HepG2 (cell line): ENCODE measurements around the gene PRRT2. TPM values are rescaled to one million over a fixed set of nuclear protein-coding genes. Genes with fewer than 3 reads are reported as not detected.

Experiments
- ATAC-seq: fragments of 200-7000 bp; cut with Tn5 transposase; 3 replicates; pipeline ENCODE4 v1.9.1; 2020; ENCODE audit warnings: mild to moderate bottlenecking, moderate library complexity
- Bru-seq: library from RNA; stranded (reverse); fragments of 400-500 nt; gene quantifications from one replicate; lab custom pipeline; 2021; lab: Mats Ljungman, UMichigan
- BruChase-seq, 2 experiments: library from RNA; stranded (reverse); fragments of 400-500 nt; gene quantifications; one replicate each; lab custom pipeline; 2021; lab: Mats Ljungman, UMichigan
- BruUV-seq: library from RNA; stranded (reverse); fragments of 400-500 nt; replicated peaks from 2 replicates; lab custom pipeline; 2021; lab: Mats Ljungman, UMichigan
- CTCF ChIA-PET: fragments of 300-600 bp; formaldehyde crosslinking; extraction: SDS; loops from one replicate; lab custom pipeline; 2021; ENCODE audit warnings: low total read pairs, inconsistent platforms, low intra/inter-chr PET ratio; lab: Yijun Ruan, JAX
- POLR2A ChIA-PET: fragments of 350-600 bp; sonication (Branson Sonifier 250); formaldehyde crosslinking; loops from one replicate; lab custom pipeline; 2020; ENCODE audit warnings: antibody characterized with exemption, inconsistent platforms; lab: Yijun Ruan, JAX
- DNase-seq: peaks from one replicate; pipeline ENCODE4 v3.0.0-alpha.2; 2015; ENCODE audit warnings: low spot score
- FAIRE-seq: peaks from 3 replicates; lab custom pipeline; 2011; peaks lifted over from hg19 to GRCh38; lab: Jason Lieb, UNC
- H2AFZ ChIP-seq: one replicate; pipeline ENCODE4 v1.6.1; 2011; ENCODE audit warnings: low read length, inconsistent platforms
- H3K27ac ChIP-seq: fragments of 300-600 bp; 3 replicates; pipeline ENCODE4 v1.8.0; 2011; ENCODE audit warnings: mixed run types, mild to moderate bottlenecking, mixed read lengths, low read length, inconsistent platforms; ENCODE audit not compliant: insufficient read depth; ENCODE audit errors: extremely low read length
- H3K27me3 ChIP-seq, 2 experiments: fragments of 200-600 bp in 1 of 2; 2 replicates in 1 of 2; 3 replicates in 1 of 2; pipeline versions ENCODE4 v1.6.0 to v1.8.0; 2011; ENCODE audit warnings: low read length in 2 of 2, mild to moderate bottlenecking in 2 of 2, moderate library complexity in 2 of 2, inconsistent platforms in 1 of 2; ENCODE audit not compliant: insufficient read depth in 2 of 2, control insufficient read depth in 1 of 2
- H3K36me3 ChIP-seq, 2 experiments: fragments of 200-600 bp in 1 of 2; replicated peaks in 1 of 2; 2 replicates in 1 of 2; 3 replicates in 1 of 2; pipeline versions ENCODE4 v1.5.1 to v1.8.0; 2011; ENCODE audit warnings: low read length in 2 of 2, inconsistent platforms in 1 of 2; ENCODE audit not compliant: insufficient read depth in 2 of 2, control insufficient read depth in 1 of 2
- H3K4me1 ChIP-seq: 2 replicates; pipeline ENCODE4 v1.5.1; 2012; ENCODE audit warnings: low read length, inconsistent platforms; ENCODE audit not compliant: insufficient read depth
- H3K4me2 ChIP-seq: 2 replicates; pipeline ENCODE4 v1.6.0; 2011; ENCODE audit warnings: low read depth, low read length, inconsistent platforms
- H3K4me3 ChIP-seq, 3 experiments: fragments of 200-600 bp in 1 of 3; sonication (generic), shearing (Covaris generic) in 1 of 3; replicated peaks in 1 of 3; 2 replicates each; pipeline ENCODE4 v1.5.1; 2011 to 2016; ENCODE audit warnings: low read length in 3 of 3, inconsistent platforms in 2 of 3, low read depth in 2 of 3, mild to moderate bottlenecking in 2 of 3, control low read depth in 1 of 3, mixed read lengths in 1 of 3; ENCODE audit not compliant: insufficient read depth in 1 of 3
- H3K79me2 ChIP-seq: one replicate; pipeline ENCODE4 v1.6.1; 2011; ENCODE audit warnings: low read length, inconsistent platforms; ENCODE audit not compliant: insufficient read depth
- H3K9ac ChIP-seq: 2 replicates; pipeline ENCODE4 v1.6.0; 2011; ENCODE audit warnings: mild to moderate bottlenecking, low read depth, low read length, inconsistent platforms; ENCODE audit not compliant: insufficient read depth
- H3K9me3 ChIP-seq: 2 replicates; pipeline ENCODE4 v1.5.1; 2012; ENCODE audit warnings: mild to moderate bottlenecking, low read length
- H4K20me1 ChIP-seq: 2 replicates; pipeline ENCODE4 v1.6.0; 2011; ENCODE audit warnings: inconsistent platforms, mild to moderate bottlenecking, low read length, moderate library complexity; ENCODE audit not compliant: insufficient read depth
- ASH2L ChIP-seq: fragments of 300-600, 200-600 bp; sonication (generic); IDR thresholded peaks from 2 replicates; pipeline ENCODE4 v1.7.0; 2017; ENCODE audit warnings: low read depth, mild to moderate bottlenecking, moderate library complexity, mixed read lengths, low read length; ENCODE audit not compliant: insufficient read length
- EEA1 ChIP-seq: sonication (generic); formaldehyde crosslinking; IDR thresholded peaks from 2 replicates; pipeline ENCODE4 v1.5.1; 2020; ENCODE audit warnings: mild to moderate bottlenecking, missing genetic modification reagents, borderline replicate concordance
- EHMT2 ChIP-seq: fragments of 200-600 bp; sonication (generic); IDR thresholded peaks from 2 replicates; pipeline ENCODE4 v1.7.0; 2017; ENCODE audit warnings: antibody characterized with exemption, low read depth, low read length, borderline replicate concordance
- KMT2B ChIP-seq: IDR thresholded peaks from 2 replicates; pipeline ENCODE4 v1.6.1; 2016; ENCODE audit warnings: missing genetic modification reagents, missing compliant biosample characterization
- MBD4 ChIP-seq: IDR thresholded peaks from 2 replicates; pipeline ENCODE4 v1.6.1; 2012; ENCODE audit warnings: low read length, inconsistent platforms, borderline replicate concordance
- NCOA2 ChIP-seq: sonication (generic); formaldehyde crosslinking; IDR thresholded peaks from 2 replicates; pipeline ENCODE4 v1.8.0; 2022; ENCODE audit warnings: inconsistent platforms
- NFATC3 ChIP-seq: sonication (generic); formaldehyde crosslinking; IDR thresholded peaks from 2 replicates; pipeline ENCODE4 v1.5.1; 2020; ENCODE audit warnings: mild to moderate bottlenecking, missing genetic modification reagents
- RAD21 ChIP-seq: fragments of 450-650 bp; formaldehyde crosslinking; IDR thresholded peaks from 2 replicates; pipeline ENCODE4 v1.5.0; 2020; ENCODE audit warnings: mild to moderate bottlenecking
- RFX1 ChIP-seq: fragments of 450-650 bp; IDR thresholded peaks from 2 replicates; pipeline ENCODE4 v1.6.1; 2017
- TEAD2 ChIP-seq: sonication (generic); formaldehyde crosslinking; IDR thresholded peaks from 2 replicates; pipeline ENCODE4 v1.9.0; 2021; ENCODE audit warnings: missing genetic modification reagents
- ZMAT3 ChIP-seq: sonication (generic); formaldehyde crosslinking; conservative IDR thresholded peaks from 2 replicates; pipeline ENCODE4 v1.7.0; 2021; ENCODE audit warnings: missing genetic modification reagents
- ZMYM3 ChIP-seq: sonication (generic); formaldehyde crosslinking; IDR thresholded peaks from 2 replicates; pipeline ENCODE4 v1.5.1; 2020; ENCODE audit warnings: mild to moderate bottlenecking, missing genetic modification reagents
- ZNF136 ChIP-seq: sonication (generic); formaldehyde crosslinking; IDR thresholded peaks from 2 replicates; pipeline ENCODE4 v1.8.1; 2022; ENCODE audit warnings: low read depth, mild to moderate bottlenecking, moderate library complexity, missing genetic modification reagents
- ZNF232 ChIP-seq: sonication (generic); formaldehyde crosslinking; IDR thresholded peaks from 2 replicates; pipeline ENCODE4 v1.4.0; 2020; ENCODE audit warnings: missing genetic modification reagents, borderline replicate concordance
- ZNF263 ChIP-seq: sonication (generic); formaldehyde crosslinking; IDR thresholded peaks from 2 replicates; pipeline ENCODE4 v1.4.0; 2020; ENCODE audit warnings: missing genetic modification reagents
- ZNF564 ChIP-seq: sonication (generic); formaldehyde crosslinking; IDR thresholded peaks from 2 replicates; pipeline ENCODE4 v1.8.1; 2023; ENCODE audit warnings: mild to moderate bottlenecking, missing genetic modification reagents
- ZNF616 ChIP-seq: sonication (generic); formaldehyde crosslinking; IDR thresholded peaks from 2 replicates; pipeline ENCODE4 v1.5.0; 2020; ENCODE audit warnings: low read depth, mild to moderate bottlenecking, missing genetic modification reagents
- ZNF619 ChIP-seq: sonication (generic); formaldehyde crosslinking; IDR thresholded peaks from 2 replicates; pipeline ENCODE4 v1.4.0; 2020; ENCODE audit warnings: mild to moderate bottlenecking, missing genetic modification reagents
- WGBS: methylation state at CpG from one replicate; pipeline ENCODE4 v1.1.6; 2017; ENCODE audit warnings: low lambda C conversion rate; 5-methylcytosine and 5-hydroxymethylcytosine counted together
- in situ Hi-C: cut with HindIII; loops from 2 replicates; pipeline ENCODE4 v1.10.0; 2017; ENCODE audit warnings: low pct_unique_long_range_greater_than_20kb; ENCODE audit not compliant: extremely low pct_ligation_motif_present
- intact Hi-C: fragments of 100-400 bp; cut with micrococcal nuclease; formaldehyde crosslinking; loops from one replicate; pipeline ENCODE4 v1.10.0; 2022; ENCODE audit not compliant: unreplicated experiment
- long read RNA-seq, 2 experiments: library from RNA in 1 of 2; library from polyadenylated mRNA in 1 of 2; stranded (forward) in 1 of 2; unstranded in 1 of 2; transcript quantifications; one replicate each; pipeline ENCODE4 v2.0.0, GENCODE V29; 2019 to 2022
- polyA minus RNA-seq, 3 experiments: library from RNA; depleted of rRNA, polyadenylated mRNA; stranded (reverse); fragments of >200 nt; gene quantifications; 2 replicates each; pipeline ENCODE4 v1.2.3, GENCODE V29; 2011; ENCODE audit warnings: low replicate concordance in 1 of 3
- polyA plus RNA-seq, 8 experiments: library from polyadenylated mRNA; depleted of rRNA in 3 of 8; stranded (reverse) in 7 of 8; unstranded in 1 of 8; fragments of >200 nt; fragmentation: Illumina TruSeq in 4 of 8; extraction: Trizol in 4 of 8; gene quantifications; 2 replicates each; pipeline versions ENCODE4 v1.2.1 to v1.2.3, GENCODE V29; 2011 to 2016; ENCODE audit warnings: low read depth in 4 of 8, missing spikeins in 1 of 8, mixed read lengths in 1 of 8; ENCODE audit not compliant: insufficient read depth in 1 of 8
- total RNA-seq, 5 experiments: library from RNA; depleted of rRNA; stranded (reverse); fragments of >200 nt; fragmentation: Illumina TruSeq; extraction: Trizol; gene quantifications; 2 replicates each; pipeline ENCODE4 v1.2.3, GENCODE V29; 2016; ENCODE audit warnings: low read depth in 1 of 5
- TF ChIP-seq, protein P1 (sequence below): sonication (generic); formaldehyde crosslinking; conservative IDR thresholded peaks from 2 replicates; pipeline ENCODE4 v1.8.0; 2022; ENCODE audit warnings: low read depth, missing genetic modification reagents

The PRRT2 gene
- 0.11 and 0.51 TPM in 2 replicates for total RNA-seq (2016; rRNA removed; fragmentation: Illumina TruSeq; extraction: Trizol)
- total RNA-seq (2016; cell fraction: cytosol; rRNA removed; fragmentation: Illumina TruSeq; extraction: Trizol; ENCODE audit: low read depth), result not detected in 2 replicates
- total RNA-seq (2016; cell fraction: insoluble cytoplasmic fraction; rRNA removed; fragmentation: Illumina TruSeq; extraction: Trizol), result 0.76 TPM in 1 of 2 replicates, not detected in the other
- total RNA-seq (2016; cell fraction: membrane; rRNA removed; fragmentation: Illumina TruSeq; extraction: Trizol), result 0.28 TPM in 1 of 2 replicates, not detected in the other
- total RNA-seq (2016; cell fraction: nucleus; rRNA removed; fragmentation: Illumina TruSeq; extraction: Trizol), result 1.1 and 1.4 TPM in 2 replicates
- 1.1 and 1.8 TPM in 2 replicates for polyA plus RNA-seq (2011; rRNA removed)
- polyA plus RNA-seq (2011; cell fraction: cytosol; rRNA removed), result 0.31 and 0.38 TPM in 2 replicates
- polyA plus RNA-seq (2011; cell fraction: nucleus; rRNA removed), result 16.2 and 16.5 TPM in 2 replicates
- polyA plus RNA-seq (2012), result 1.6 and 1.7 TPM in 2 replicates
- polyA plus RNA-seq (2016; cell fraction: cytosol; fragmentation: Illumina TruSeq; extraction: Trizol; ENCODE audit: low read depth), result 0.08 TPM in 1 of 2 replicates, not detected in the other
- 0.11 and 0.41 TPM in 2 replicates for polyA plus RNA-seq (2016; cell fraction: insoluble cytoplasmic fraction; fragmentation: Illumina TruSeq; extraction: Trizol; ENCODE audit: low read depth)
- 0.07 and 0.15 TPM in 2 replicates for polyA plus RNA-seq (2016; cell fraction: membrane; fragmentation: Illumina TruSeq; extraction: Trizol; ENCODE audit: low read depth)
- polyA plus RNA-seq (2016; cell fraction: nucleus; fragmentation: Illumina TruSeq; extraction: Trizol; ENCODE audit: insufficient read depth, low read depth), result 3.5 and 3.7 TPM in 2 replicates
- 0.07 and 0.56 TPM in 2 replicates for polyA minus RNA-seq (2011; rRNA and poly(A)+ RNA removed; ENCODE audit: low replicate concordance)
- not detected in 2 replicates for polyA minus RNA-seq (2011; cell fraction: cytosol; rRNA and poly(A)+ RNA removed)
- 1.5 and 2.4 TPM in 2 replicates for polyA minus RNA-seq (2011; cell fraction: nucleus; rRNA and poly(A)+ RNA removed)
- percentile 39 among the genes with signal in this experiment for Bru-seq, nascent RNA
- BruChase-seq, experiment 1, labeled RNA remaining after a 6-hour chase, result percentile 37 among the genes with signal in this experiment
- percentile 36 among the genes with signal in this experiment for BruChase-seq, experiment 2, labeled RNA remaining after a 2-hour chase
- long read RNA-seq, experiment 1, result 0 reads
- long read RNA-seq, experiment 2, result 0 reads

DNA sequence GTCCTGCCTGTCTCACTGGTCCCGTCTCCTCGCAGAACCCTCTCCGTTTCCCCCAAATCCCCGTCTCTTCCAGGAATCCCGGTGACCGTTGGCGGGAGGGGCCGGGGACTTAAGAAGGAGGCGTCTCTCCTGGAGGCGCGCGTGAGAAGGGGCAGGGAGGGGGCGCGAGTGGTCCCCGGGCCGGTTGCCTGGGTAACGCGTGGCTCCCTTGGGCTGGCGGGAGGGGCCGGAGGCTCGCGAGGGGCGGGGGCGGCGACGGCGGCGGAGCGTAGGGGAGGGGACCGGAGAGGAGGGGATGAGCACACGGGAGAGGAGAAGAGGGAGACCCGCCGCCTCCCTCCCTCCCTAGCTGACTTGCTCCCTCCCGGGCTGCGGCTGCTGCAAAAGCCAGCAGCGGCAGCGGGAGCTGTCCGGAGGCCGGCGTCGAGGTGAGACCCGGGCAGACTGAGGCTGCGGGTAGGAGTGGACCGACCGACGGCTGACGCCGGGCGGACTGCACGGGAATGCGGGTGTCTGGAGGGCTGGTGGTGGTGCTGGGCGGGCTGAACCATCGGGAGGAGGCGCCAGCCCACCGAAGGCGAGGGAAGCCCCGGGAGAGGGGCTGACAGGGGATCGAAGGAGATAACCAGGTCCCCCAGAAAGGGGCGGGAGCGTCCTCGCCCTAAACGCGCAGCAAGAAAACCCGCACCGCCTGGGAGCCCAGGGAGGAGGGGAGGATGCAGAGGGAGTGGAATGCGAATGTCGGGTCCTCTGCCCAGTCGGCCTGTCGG lies at the start of gene PRRT2:
Gene PRRT2, plus strand, starts transcription at position 298 of the 770 bp plus-strand sequence. CDS start 862 bp downstream, outside the sequence.
- CTCF ChIA-PET, result no interaction called here
- TF ChIP-seq NCOA2 (no peak), ZNF136 (no peak), ZNF564 (CRISPR knock-in tag) (0 out of 2 replicates have a peak, but pooled peaks have one; percentile 12), RAD21 (CRISPR knock-in tag) (no peak), ZMYM3 (CRISPR knock-in tag) (no peak), NFATC3 (no peak), ZNF232 (CRISPR knock-in tag) (no peak), ASH2L (no peak), ZNF263 (CRISPR knock-in tag) (0 out of 2 replicates have a peak, but pooled peaks have one; percentile 23), KMT2B (CRISPR knock-in tag) (no peak), TEAD2 (CRISPR knock-in tag) (no peak), EHMT2 (no peak), EEA1 (CRISPR knock-in tag) (no peak), ZNF616 (CRISPR knock-in tag) (peak; percentile 34; the same call in 1 of the 2 replicates), ZMAT3 (CRISPR knock-in tag) (peak; percentile 61; the same call in 1 of the 2 replicates), ZNF619 (CRISPR knock-in tag) (no peak), RFX1 (0 out of 2 replicates have a peak, but pooled peaks have one; percentile 20), MBD4 (no peak)
- TF ChIP-seq, protein P1, sequence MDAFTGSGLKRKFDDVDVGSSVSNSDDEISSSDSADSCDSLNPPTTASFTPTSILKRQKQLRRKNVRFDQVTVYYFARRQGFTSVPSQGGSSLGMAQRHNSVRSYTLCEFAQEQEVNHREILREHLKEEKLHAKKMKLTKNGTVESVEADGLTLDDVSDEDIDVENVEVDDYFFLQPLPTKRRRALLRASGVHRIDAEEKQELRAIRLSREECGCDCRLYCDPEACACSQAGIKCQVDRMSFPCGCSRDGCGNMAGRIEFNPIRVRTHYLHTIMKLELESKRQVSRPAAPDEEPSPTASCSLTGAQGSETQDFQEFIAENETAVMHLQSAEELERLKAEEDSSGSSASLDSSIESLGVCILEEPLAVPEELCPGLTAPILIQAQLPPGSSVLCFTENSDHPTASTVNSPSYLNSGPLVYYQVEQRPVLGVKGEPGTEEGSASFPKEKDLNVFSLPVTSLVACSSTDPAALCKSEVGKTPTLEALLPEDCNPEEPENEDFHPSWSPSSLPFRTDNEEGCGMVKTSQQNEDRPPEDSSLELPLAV (CRISPR knock-in tag), result no peak

More for the DNA sequence above, at the start of gene PRRT2:
- POLR2A ChIA-PET, result interaction anchor here (0.7 to 4.3 kb wide), 13 partner anchors 9 to 253 kb away, joined by 3 to 26 read pairs (median 4); partner anchors contain the start of genes ALDOA, ASPHD1, CDIPT and KIF22
- in situ Hi-C loops (loop anchor here (25.0 kb wide), 1 partner anchor 850 kb away; the partner anchor contains the start of genes FBRS and PRR14), intact Hi-C loops (loop anchor here (2.0 kb wide), 1 partner anchor 209 kb away; no protein-coding TSS in a partner anchor)
- H2AFZ ChIP-seq, result no peak within 1 kb of the TSS
- ATAC-seq, result peak; percentile 6
- no peak for DNase-seq
- BruUV-seq, result no TSS peak
- peak within 1 kb of the TSS; percentile 95 for H3K4me2 ChIP-seq
- H3K9me3 ChIP-seq, result no peaks in the 10 kb centered on the region
- H3K27me3 ChIP-seq, result peaks cover 0 to 12% of the 10 kb centered on the region in 2 experiments; a peak in 2 of 5 replicates
- H3K79me2 ChIP-seq, result peaks cover 30% of the 10 kb centered on the region
- peaks cover 23% of the 10 kb centered on the region; the same call in 1 of the 2 replicates for H4K20me1 ChIP-seq
- H3K27ac ChIP-seq, result peak within 1 kb of the TSS; percentile 53
- H3K36me3 ChIP-seq, result peaks cover 6 to 26% of the 10 kb centered on the region in 2 experiments
- WGBS, result 1% methylated on average over 49 of the region's 69 CpGs
- peak within 1 kb of the TSS; percentile 66 for H3K9ac ChIP-seq
- peak within 1 kb of the TSS; percentile 52 to 75 (median 64) for H3K4me3 ChIP-seq
- peaks cover 79% of the 10 kb centered on the region for H3K4me1 ChIP-seq
- no peak for FAIRE-seq
